Nephron (organoid): ENCODE data around the gene SIRT6.

Source experiments
- H3K27ac Mint-ChIP-seq, 3 experiments: 2 replicates each; pipeline ENCODE4 v1.8.0; 2020; ENCODE audit warnings: mixed read lengths in 3 of 3, mild to moderate bottlenecking in 2 of 3, moderate library complexity in 1 of 3
- H3K27me3 Mint-ChIP-seq: 2 replicates; pipeline ENCODE4 v1.8.0; 2021; ENCODE audit warnings: low read depth, mild to moderate bottlenecking, moderate library complexity, mixed read lengths
- H3K36me3 Mint-ChIP-seq: 2 replicates; pipeline ENCODE4 v1.8.0; 2020; ENCODE audit warnings: low read depth, mixed read lengths
- H3K4me1 Mint-ChIP-seq: 2 replicates; pipeline ENCODE4 v1.8.0; 2020; ENCODE audit warnings: mixed read lengths
- H3K4me3 Mint-ChIP-seq, 3 experiments: 2 replicates each; pipeline ENCODE4 v1.8.0; 2020; ENCODE audit warnings: mild to moderate bottlenecking in 3 of 3, mixed read lengths in 3 of 3, moderate library complexity in 2 of 3
- H3K9me3 Mint-ChIP-seq: 2 replicates; pipeline ENCODE4 v1.8.0; 2020; ENCODE audit warnings: mixed read lengths
- TF ChIP-seq, protein P1 (sequence below), 3 experiments: fragments of 200-600 bp; sonication (generic); IDR thresholded peaks; one replicate each; pipeline ENCODE4 v1.5.0; 2021; ENCODE audit warnings: antibody characterized with exemption in 3 of 3; ENCODE audit not compliant: unreplicated experiment in 3 of 3

Gene SIRT6

DNA sequence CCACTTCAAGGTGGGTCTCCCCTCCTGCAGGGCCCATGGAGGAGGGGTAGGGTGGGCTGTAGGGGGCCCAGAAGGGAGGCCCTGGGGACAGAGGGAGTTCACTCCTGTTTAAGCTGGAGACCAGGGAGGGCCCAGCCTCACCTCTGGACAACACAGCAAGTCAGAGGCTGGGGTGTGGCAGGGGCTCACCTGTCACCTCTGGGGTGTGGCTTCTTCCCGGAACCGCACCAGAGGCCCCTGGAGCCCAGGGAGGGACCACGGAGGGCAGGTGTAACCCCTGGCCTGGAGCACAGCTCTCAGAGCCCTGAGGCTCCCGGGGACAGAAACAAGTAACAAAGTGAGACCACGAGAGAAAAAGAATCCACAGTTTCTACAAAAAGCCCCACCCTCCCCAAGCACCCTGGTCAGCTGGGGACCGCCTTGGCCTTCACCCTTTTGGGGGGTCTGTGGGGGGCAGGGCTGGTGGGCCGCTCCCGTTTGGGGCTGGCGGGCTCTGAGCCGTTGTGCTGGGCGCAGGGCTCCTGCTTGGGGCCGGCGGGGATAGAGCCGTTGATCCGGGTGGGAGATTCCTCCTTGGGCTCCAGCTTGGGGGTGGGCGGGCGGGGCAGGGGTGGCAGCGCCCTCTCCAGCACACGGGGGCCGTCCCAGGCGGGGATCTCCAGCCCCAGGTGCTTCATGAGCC, 8.0 kb downstream of the SIRT6 start:
- TF ChIP-seq, protein P1, sequence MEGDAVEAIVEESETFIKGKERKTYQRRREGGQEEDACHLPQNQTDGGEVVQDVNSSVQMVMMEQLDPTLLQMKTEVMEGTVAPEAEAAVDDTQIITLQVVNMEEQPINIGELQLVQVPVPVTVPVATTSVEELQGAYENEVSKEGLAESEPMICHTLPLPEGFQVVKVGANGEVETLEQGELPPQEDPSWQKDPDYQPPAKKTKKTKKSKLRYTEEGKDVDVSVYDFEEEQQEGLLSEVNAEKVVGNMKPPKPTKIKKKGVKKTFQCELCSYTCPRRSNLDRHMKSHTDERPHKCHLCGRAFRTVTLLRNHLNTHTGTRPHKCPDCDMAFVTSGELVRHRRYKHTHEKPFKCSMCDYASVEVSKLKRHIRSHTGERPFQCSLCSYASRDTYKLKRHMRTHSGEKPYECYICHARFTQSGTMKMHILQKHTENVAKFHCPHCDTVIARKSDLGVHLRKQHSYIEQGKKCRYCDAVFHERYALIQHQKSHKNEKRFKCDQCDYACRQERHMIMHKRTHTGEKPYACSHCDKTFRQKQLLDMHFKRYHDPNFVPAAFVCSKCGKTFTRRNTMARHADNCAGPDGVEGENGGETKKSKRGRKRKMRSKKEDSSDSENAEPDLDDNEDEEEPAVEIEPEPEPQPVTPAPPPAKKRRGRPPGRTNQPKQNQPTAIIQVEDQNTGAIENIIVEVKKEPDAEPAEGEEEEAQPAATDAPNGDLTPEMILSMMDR (IDR thresholded peaks at IDR 0.05; ENCODE audit: unreplicated experiment in 3 of 3), result no peak
- Mint-ChIP-seq H3K27me3 (peaks cover 17% of the 10 kb centered on the region), H3K4me1 (no peaks in the 10 kb centered on the region), H3K27ac (no peak overlapping the region), H3K36me3 (peaks cover 11% of the 10 kb centered on the region), H3K4me3 (no peak overlapping the region), H3K9me3 (no peaks in the 10 kb centered on the region)

DNA sequence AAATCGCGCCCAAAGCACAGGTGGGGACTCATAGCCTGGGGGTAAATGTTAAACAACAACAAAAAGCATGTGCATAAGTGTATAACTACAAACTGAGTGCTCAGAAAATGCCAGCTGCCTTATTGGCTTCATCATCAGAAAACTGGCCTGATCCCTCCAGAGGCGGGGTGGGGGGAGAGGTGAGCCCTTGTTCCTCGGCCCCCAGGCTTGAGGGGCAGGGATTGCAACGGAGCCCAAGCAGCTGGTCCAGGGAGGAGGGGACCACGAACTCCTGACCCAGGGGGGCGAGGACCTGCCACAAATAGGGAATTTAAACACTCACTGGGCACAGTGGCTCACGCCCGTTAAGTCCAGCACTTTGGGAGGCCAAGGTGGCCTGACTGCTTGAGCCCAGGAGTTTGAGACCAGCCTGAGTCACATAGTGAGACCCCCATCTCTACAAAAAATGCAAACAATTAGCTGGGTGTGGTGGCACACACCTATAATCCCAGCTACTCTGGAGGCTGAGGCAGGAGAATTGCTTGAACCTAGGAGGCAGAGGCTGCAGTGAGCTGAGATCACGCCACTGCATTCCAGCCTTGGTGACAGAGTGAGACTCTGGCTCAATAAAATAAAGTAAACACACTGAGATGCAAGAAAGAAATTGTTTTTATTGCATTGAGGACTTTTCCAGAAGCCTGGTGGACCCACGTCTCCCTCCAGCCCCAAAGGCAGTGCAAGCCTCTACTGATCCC, 8.7 kb downstream of the SIRT6 start:
- H3K27me3 Mint-ChIP-seq, result peaks cover 23% of the 10 kb centered on the region
- H3K4me1 Mint-ChIP-seq, result no peaks in the 10 kb centered on the region
- H3K36me3 Mint-ChIP-seq, result peaks cover 4% of the 10 kb centered on the region
- no peak overlapping the region for H3K27ac Mint-ChIP-seq
- H3K9me3 Mint-ChIP-seq, result no peaks in the 10 kb centered on the region
- TF ChIP-seq, protein P1 (IDR thresholded peaks at IDR 0.05; ENCODE audit: unreplicated experiment in 3 of 3), result no peak
- no peak overlapping the region for H3K4me3 Mint-ChIP-seq

DNA sequence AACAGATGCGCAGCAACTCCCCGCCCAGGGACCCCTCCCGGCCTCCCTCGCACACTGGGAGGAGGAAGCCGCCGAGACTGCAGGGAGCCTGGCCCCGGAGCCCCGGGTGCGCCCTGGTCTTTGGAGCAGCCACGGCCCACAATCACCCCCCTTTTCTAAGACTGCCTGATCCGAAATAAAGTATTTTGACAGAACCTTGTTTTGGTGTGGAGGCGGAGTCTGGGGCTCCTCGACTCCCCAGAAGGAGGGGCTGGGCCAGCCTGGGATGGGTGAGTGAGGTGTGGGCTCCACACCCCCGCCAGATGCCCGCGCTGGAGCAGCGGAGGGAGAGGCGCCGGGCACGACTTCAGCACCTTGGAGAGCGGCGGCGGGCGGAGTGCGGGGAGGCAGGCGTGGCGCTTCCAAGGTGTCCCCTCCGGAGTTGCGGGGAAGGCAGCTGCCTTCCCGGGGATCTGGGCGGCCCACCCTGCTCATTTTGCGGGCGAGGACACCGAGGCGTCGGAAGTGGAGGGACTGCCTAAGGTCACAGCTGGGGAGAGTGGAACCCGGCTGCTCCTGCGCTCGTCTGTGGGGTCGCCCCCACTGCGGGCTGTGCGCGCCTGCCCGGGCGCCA, 9.4 kb downstream of the SIRT6 start:
- Mint-ChIP-seq H3K4me3 (no peak overlapping the region), H3K27ac (no peak overlapping the region), H3K9me3 (no peaks in the 10 kb centered on the region), H3K36me3 (peaks cover 3% of the 10 kb centered on the region), H3K4me1 (no peaks in the 10 kb centered on the region), H3K27me3 (peaks cover 30% of the 10 kb centered on the region)
- TF ChIP-seq, protein P1 (IDR thresholded peaks at IDR 0.05; ENCODE audit: unreplicated experiment in 3 of 3), result no peak

DNA sequence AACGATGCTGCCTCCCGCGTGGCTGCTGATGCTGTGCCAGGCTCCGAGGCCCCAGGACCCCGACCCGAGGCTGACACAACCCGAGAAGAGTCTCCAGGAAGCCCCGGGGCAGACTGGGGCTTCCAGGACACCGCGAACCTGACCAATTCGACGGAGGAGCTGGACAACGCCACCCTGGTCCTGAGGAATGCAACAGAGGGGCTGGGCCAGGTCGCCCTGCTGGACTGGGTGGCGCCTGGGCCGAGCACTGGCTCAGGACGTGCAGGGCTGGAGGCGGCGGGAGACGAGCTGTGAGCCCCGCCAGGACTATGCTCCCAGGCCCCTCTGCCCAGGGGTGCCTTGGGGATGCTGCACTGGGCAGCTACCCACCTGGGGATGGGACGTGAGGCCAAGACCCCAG, 10.7 kb downstream of the SIRT6 start:
- no peaks in the 10 kb centered on the region for H3K9me3 Mint-ChIP-seq
- H3K27me3 Mint-ChIP-seq, result peaks cover 35% of the 10 kb centered on the region
- TF ChIP-seq, protein P1 (IDR thresholded peaks at IDR 0.05; ENCODE audit: unreplicated experiment in 3 of 3), result no peak
- no peak overlapping the region for H3K4me3 Mint-ChIP-seq
- H3K27ac Mint-ChIP-seq, result no peak overlapping the region
- no peaks in the 10 kb centered on the region for H3K36me3 Mint-ChIP-seq
- H3K4me1 Mint-ChIP-seq, result no peaks in the 10 kb centered on the region

DNA sequence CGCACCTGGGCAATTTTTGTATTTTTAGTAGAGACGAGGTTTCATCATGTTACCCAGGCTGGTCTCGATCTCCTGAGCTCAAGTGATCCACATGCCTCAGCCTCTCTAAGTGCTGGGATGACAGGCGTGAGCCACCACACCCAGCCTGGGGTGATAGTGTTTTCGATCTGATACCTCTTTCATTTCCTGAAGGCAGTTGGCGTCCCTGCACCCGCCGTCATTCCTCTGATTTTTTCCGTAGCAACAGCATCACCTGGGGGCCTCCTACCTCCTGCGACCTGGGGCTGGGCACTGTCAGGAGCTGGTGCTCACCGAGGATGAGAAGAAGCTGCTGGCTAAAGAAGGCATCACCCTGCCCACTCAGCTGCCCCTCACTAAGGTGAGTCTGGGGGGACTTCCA, 18.1 kb downstream of the SIRT6 start:
- TF ChIP-seq, protein P1 (IDR thresholded peaks at IDR 0.05; ENCODE audit: unreplicated experiment in 3 of 3), result no peak
- Mint-ChIP-seq H3K4me3 (no peak overlapping the region), H3K27me3 (peaks cover 36% of the 10 kb centered on the region), H3K27ac (no peak overlapping the region), H3K36me3 (no peaks in the 10 kb centered on the region), H3K9me3 (no peaks in the 10 kb centered on the region), H3K4me1 (no peaks in the 10 kb centered on the region)
